Choroid plexus epithelial cell (primary cell): ENCODE data around the gene THSD4.
A peak's percentile ranks its signal among the peaks of the same experiment; 100 is the strongest.

Experiments used
- DNase-seq: peaks from one replicate; pipeline ENCODE4 v3.0.0-alpha.2; 2010; ENCODE audit warnings: low read depth
- H3K4me3 ChIP-seq: 2 replicates; pipeline ENCODE4 v1.5.1; 2011; ENCODE audit warnings: low read depth, mild to moderate bottlenecking, control low read depth, low read length, moderate library complexity
- CTCF ChIP-seq: conservative IDR thresholded peaks from 2 replicates; pipeline ENCODE4 v1.5.1; 2011; ENCODE audit warnings: low read depth, mild to moderate bottlenecking, control low read depth, inconsistent platforms, low read length, moderate library complexity

The THSD4 gene

GRCh38 chr15:71577071-71577470 is 461.8 kb downstream of the THSD4 start:
- H3K4me3 ChIP-seq: no peak overlapping the region
- TF ChIP-seq CTCF: no peak
- DNase-seq: peak; percentile 38

DNA sequence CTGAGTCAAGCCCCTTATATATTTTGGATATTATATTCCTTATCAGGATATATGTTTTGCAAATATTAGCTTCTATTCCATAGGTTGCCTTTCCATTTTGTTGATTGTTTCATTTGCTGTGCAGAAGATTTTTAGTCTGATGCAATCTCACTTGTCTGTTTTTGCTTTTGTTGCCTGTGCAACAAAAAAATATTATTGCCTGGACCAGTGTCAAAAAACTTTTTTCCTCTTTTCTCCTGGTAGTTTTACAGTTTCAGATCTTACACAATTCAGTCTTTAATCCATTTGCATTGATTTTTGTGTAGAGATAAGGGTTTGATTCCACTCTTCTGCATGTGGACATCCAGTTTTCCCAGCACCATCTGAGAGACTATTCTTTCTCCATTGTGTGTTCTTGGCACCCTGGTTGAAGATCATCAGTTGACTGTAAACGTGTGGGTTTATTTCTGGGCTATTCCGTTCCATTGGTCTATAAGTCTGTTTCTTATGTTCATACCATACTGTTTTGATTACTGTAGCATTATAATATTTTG is 466.2 kb downstream of the THSD4 start:
- peak; percentile 31 for DNase-seq
- H3K4me3 ChIP-seq: no peak overlapping the region
- no peak for TF ChIP-seq CTCF

- DNase-seq: no peak
- TF ChIP-seq CTCF: no peak
- no peak overlapping the region for H3K4me3 ChIP-seq
These were observed 469.9 kb downstream of the THSD4 start for GRCh38 chr15:71585159-71585558.

DNA sequence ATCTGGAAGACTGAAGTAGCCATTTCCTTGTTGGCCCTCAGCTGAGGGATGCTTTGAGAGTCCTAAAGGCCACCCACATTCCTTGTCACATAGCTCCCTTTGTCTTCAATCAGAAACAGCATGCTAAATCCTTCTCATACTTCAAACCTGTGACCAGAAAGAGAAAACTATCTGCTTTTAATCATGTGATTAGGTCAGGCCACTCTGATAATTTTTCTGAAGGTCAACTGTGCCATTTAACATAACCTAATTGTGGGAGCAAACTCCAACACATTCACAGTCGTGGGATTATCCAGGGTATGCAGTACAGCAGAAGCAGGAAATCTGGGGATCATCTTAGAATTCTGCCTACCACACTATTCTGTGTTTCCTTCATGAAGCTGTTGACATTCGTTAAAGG is 471.2 kb downstream of the THSD4 start:
- DNase-seq: no peak
- no peak for TF ChIP-seq CTCF
- H3K4me3 ChIP-seq: no peak overlapping the region

- peak; percentile 75 for DNase-seq
- no peak overlapping the region for H3K4me3 ChIP-seq
- TF ChIP-seq CTCF: no peak
These were observed 473.5 kb downstream of the THSD4 start for GRCh38 chr15:71588746-71589145.

DNA sequence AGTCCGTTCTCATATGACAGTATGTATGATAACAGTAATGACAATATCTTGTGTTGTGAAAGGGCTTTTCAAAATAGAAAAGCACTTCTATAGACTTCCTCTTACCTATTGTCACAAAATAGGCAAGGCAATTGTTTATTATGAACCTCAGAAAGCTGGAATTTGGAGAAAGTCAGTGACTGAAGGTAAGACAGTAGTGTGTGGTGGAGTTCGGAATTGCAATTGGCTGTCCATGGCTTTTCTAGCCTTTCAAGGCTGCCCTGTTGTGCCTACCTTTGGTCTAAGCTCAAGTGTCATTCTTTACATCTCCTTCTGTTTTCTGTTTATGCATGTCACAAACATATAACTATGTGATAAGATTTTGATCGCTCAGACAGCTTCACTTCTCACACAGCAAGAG is 475.8 kb downstream of the THSD4 start:
- H3K4me3 ChIP-seq: no peak overlapping the region
- peak; percentile 35 for TF ChIP-seq CTCF
- DNase-seq: no peak

- TF ChIP-seq CTCF: no peak
- DNase-seq: no peak
These were observed 476.9 kb downstream of the THSD4 start for GRCh38 chr15:71592203-71592602.

More at GRCh38 chr15:71592203-71592602, 476.9 kb downstream of the THSD4 start:
- H3K4me3 ChIP-seq: no peak overlapping the region
